Measurements from ENCODE around the gene DHX29. TPM values are rescaled to one million over a fixed set of nuclear protein-coding genes. Genes with fewer than 3 reads are reported as not detected.
A peak's percentile ranks its signal among the peaks of the same experiment; 100 is the strongest.

DHX29 gene
- total RNA-seq, 1 donor from 2014 or later, result 21.6 TPM

- Histone ChIP-seq H3K36me3 (ENCODE audit: control insufficient read depth, insufficient read depth, low read length) (no peaks in the 10 kb centered on the region), H3K27me3 (ENCODE audit: control insufficient read depth, insufficient read depth, low read length) (peaks cover 80% of the 10 kb centered on the region), H3K4me3 (ENCODE audit: low read depth, low read length) (no peak overlapping the region)
- TF ChIP-seq CTCF (IDR thresholded peaks at IDR 0.05; ENCODE audit: insufficient read depth, low read length, poor library complexity, severe bottlenecking), result no peak
- DNase-seq (ENCODE audit: low read depth), result no peak
Observed at GRCh38 chr5:55223812-55224240, 83.7 kb downstream of the DHX29 start.

- H3K27me3 ChIP-seq (ENCODE audit: control insufficient read depth, insufficient read depth, low read length), result peaks cover 78% of the 10 kb centered on the region
- H3K4me3 ChIP-seq (ENCODE audit: low read depth, low read length), result peak overlapping the region; percentile 7
- TF ChIP-seq CTCF (IDR thresholded peaks at IDR 0.05; ENCODE audit: insufficient read depth, low read length, poor library complexity, severe bottlenecking), result no peak
- DNase-seq (ENCODE audit: low read depth), result no peak
- H3K36me3 ChIP-seq (ENCODE audit: control insufficient read depth, insufficient read depth, low read length), result no peaks in the 10 kb centered on the region
Observed at GRCh38 chr5:55222985-55223811, 84.3 kb downstream of the DHX29 start.

- TF ChIP-seq CTCF (IDR thresholded peaks at IDR 0.05; ENCODE audit: insufficient read depth, low read length, poor library complexity, severe bottlenecking), result no peak
- Histone ChIP-seq H3K36me3 (ENCODE audit: control insufficient read depth, insufficient read depth, low read length) (no peaks in the 10 kb centered on the region), H3K27me3 (ENCODE audit: control insufficient read depth, insufficient read depth, low read length) (peaks cover 69% of the 10 kb centered on the region), H3K4me3 (ENCODE audit: low read depth, low read length) (no peak overlapping the region)
- no peak for DNase-seq (ENCODE audit: low read depth)
Observed at GRCh38 chr5:55222092-55222984, 85.2 kb downstream of the DHX29 start.

- Histone ChIP-seq H3K36me3 (ENCODE audit: control insufficient read depth, insufficient read depth, low read length) (no peaks in the 10 kb centered on the region), H3K27me3 (ENCODE audit: control insufficient read depth, insufficient read depth, low read length) (peaks cover 53% of the 10 kb centered on the region), H3K4me3 (ENCODE audit: low read depth, low read length) (peak overlapping the region; percentile 38)
- no peak for DNase-seq (ENCODE audit: low read depth)
- TF ChIP-seq CTCF (IDR thresholded peaks at IDR 0.05; ENCODE audit: insufficient read depth, low read length, poor library complexity, severe bottlenecking), result peak; percentile 31
Observed at GRCh38 chr5:55220433-55221185, 86.9 kb downstream of the DHX29 start.

- no peak overlapping the region for H3K4me3 ChIP-seq (ENCODE audit: low read depth, low read length)
- no peak for TF ChIP-seq CTCF (IDR thresholded peaks at IDR 0.05; ENCODE audit: insufficient read depth, low read length, poor library complexity, severe bottlenecking)
- no peak for DNase-seq (ENCODE audit: low read depth)
- H3K36me3 ChIP-seq (ENCODE audit: control insufficient read depth, insufficient read depth, low read length), result no peaks in the 10 kb centered on the region
- H3K27me3 ChIP-seq (ENCODE audit: control insufficient read depth, insufficient read depth, low read length), result peaks cover 45% of the 10 kb centered on the region
Observed at GRCh38 chr5:55219770-55220169, 87.7 kb downstream of the DHX29 start.
